ENCODE measurements around the gene MDFIC2. TPM values are rescaled to one million over a fixed set of nuclear protein-coding genes. Genes with fewer than 3 reads are reported as not detected.

MDFIC2 gene
- total RNA-seq, 1 donor: not detected

DNA sequence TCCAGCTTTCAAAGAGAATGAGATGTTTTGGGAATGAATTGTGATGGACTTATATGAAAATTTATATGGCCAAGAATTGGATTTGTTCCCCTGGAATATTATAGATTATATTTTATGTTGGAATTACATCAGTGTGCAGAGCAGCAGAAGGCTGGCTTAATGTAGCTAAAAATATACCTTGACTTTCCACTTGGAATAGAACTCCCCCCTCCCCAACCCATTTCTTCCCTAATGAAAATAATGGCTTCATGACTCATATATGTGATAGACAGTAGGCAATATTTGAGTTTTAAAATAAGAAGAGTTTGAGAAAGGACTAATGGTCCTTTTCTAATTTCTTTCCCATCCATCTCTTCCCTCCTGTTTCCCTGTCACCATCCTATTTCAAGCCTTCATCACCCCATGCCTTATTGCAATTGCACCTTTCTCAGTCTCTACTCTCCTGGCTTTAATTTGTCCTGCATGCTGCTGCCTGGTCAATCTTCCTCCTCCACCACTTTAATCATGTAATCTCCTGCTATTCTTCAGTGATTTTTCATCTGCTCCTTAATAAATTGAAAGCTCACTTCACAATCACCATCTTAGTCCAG is 122.5 kb downstream of the MDFIC2 start:
- Histone ChIP-seq H3K27ac (ENCODE audit: low read depth, low read length) (no peak overlapping the region), H3K27me3 (ENCODE audit: insufficient read depth, low read length) (no peaks in the 10 kb centered on the region), H3K36me3 (ENCODE audit: insufficient read depth, low read length) (no peaks in the 10 kb centered on the region), H3K79me2 (ENCODE audit: insufficient read depth, low read length) (no peaks in the 10 kb centered on the region), H2AFZ (ENCODE audit: low read length) (no peak overlapping the region), H3K9me3 (ENCODE audit: low read depth, low read length) (no peaks in the 10 kb centered on the region), H3K4me2 (ENCODE audit: insufficient read depth, low read length) (no peak overlapping the region), H3K4me1 (ENCODE audit: insufficient read depth, low read length) (no peaks in the 10 kb centered on the region), H4K20me1 (ENCODE audit: insufficient read depth, low read length) (no peaks in the 10 kb centered on the region), H3K4me3 (ENCODE audit: insufficient read depth, low read length) (no peak overlapping the region)
- TF ChIP-seq, protein P1, sequence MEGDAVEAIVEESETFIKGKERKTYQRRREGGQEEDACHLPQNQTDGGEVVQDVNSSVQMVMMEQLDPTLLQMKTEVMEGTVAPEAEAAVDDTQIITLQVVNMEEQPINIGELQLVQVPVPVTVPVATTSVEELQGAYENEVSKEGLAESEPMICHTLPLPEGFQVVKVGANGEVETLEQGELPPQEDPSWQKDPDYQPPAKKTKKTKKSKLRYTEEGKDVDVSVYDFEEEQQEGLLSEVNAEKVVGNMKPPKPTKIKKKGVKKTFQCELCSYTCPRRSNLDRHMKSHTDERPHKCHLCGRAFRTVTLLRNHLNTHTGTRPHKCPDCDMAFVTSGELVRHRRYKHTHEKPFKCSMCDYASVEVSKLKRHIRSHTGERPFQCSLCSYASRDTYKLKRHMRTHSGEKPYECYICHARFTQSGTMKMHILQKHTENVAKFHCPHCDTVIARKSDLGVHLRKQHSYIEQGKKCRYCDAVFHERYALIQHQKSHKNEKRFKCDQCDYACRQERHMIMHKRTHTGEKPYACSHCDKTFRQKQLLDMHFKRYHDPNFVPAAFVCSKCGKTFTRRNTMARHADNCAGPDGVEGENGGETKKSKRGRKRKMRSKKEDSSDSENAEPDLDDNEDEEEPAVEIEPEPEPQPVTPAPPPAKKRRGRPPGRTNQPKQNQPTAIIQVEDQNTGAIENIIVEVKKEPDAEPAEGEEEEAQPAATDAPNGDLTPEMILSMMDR (IDR thresholded peaks at IDR 0.05; ENCODE audit: extremely low read depth, low read depth, low read length): no peak
- peak; percentile 8 for DNase-seq (ENCODE audit: insufficient read length, low spot score, missing footprints)

DNA sequence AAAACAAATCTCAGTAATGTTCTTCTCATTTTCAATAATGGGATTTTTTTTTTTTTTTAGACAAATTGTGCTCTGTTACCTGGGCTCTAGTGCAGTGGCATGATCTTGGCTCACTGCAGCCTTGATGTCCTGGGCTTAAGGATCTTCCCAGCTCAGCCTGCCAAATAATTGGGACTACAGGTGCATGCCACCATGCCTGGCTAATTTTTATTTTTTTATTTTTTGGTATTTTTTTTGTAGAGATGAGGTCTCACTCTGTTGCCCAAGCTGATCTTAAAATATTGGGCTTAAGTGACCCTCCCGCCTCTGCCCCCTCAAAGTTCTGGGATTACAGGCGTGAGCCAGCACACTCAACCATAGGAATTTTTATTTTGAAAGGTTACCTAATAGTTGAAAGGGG is 126.2 kb downstream of the MDFIC2 start:
- no peaks in the 10 kb centered on the region for H4K20me1 ChIP-seq (ENCODE audit: insufficient read depth, low read length)
- TF ChIP-seq, protein P1 (IDR thresholded peaks at IDR 0.05; ENCODE audit: extremely low read depth, low read depth, low read length): no peak
- DNase-seq (ENCODE audit: insufficient read length, low spot score, missing footprints): no peak
- no peaks in the 10 kb centered on the region for H3K27me3 ChIP-seq (ENCODE audit: insufficient read depth, low read length)
- H3K9me3 ChIP-seq (ENCODE audit: low read depth, low read length): no peaks in the 10 kb centered on the region
- no peak overlapping the region for H3K4me2 ChIP-seq (ENCODE audit: insufficient read depth, low read length)
- H3K79me2 ChIP-seq (ENCODE audit: insufficient read depth, low read length): no peaks in the 10 kb centered on the region
- H2AFZ ChIP-seq (ENCODE audit: low read length): no peak overlapping the region
- H3K4me1 ChIP-seq (ENCODE audit: insufficient read depth, low read length): no peaks in the 10 kb centered on the region
- H3K36me3 ChIP-seq (ENCODE audit: insufficient read depth, low read length): no peaks in the 10 kb centered on the region
- H3K4me3 ChIP-seq (ENCODE audit: insufficient read depth, low read length): no peak overlapping the region
- no peak overlapping the region for H3K27ac ChIP-seq (ENCODE audit: low read depth, low read length)

DNA sequence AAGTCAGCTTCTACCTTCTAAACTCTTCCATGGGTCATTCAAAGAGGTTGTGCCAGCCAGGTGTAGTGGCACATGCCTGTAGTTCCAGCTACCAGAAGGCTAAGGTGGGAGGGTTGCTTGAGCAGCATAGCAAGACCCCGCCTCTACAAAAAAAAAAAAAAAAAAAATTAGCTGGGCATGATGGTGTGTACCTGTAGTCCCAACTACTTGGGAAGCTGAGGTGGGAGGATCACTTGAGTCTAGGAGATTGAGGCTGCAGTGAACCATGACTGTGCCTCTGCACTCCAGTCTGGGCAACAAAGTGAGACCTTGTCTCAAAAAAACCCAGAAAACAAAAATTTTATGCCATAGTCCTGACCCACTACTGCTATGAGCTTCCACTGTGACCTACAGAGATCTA is 126.8 kb downstream of the MDFIC2 start:
- Histone ChIP-seq H3K36me3 (ENCODE audit: insufficient read depth, low read length) (no peaks in the 10 kb centered on the region), H2AFZ (ENCODE audit: low read length) (no peak overlapping the region), H3K4me1 (ENCODE audit: insufficient read depth, low read length) (no peaks in the 10 kb centered on the region), H3K27ac (ENCODE audit: low read depth, low read length) (no peak overlapping the region), H3K4me2 (ENCODE audit: insufficient read depth, low read length) (no peak overlapping the region), H3K9me3 (ENCODE audit: low read depth, low read length) (no peaks in the 10 kb centered on the region), H4K20me1 (ENCODE audit: insufficient read depth, low read length) (no peaks in the 10 kb centered on the region), H3K4me3 (ENCODE audit: insufficient read depth, low read length) (no peak overlapping the region), H3K27me3 (ENCODE audit: insufficient read depth, low read length) (no peaks in the 10 kb centered on the region), H3K79me2 (ENCODE audit: insufficient read depth, low read length) (no peaks in the 10 kb centered on the region)
- DNase-seq (ENCODE audit: insufficient read length, low spot score, missing footprints): no peak
- TF ChIP-seq, protein P1 (IDR thresholded peaks at IDR 0.05; ENCODE audit: extremely low read depth, low read depth, low read length): no peak

DNA sequence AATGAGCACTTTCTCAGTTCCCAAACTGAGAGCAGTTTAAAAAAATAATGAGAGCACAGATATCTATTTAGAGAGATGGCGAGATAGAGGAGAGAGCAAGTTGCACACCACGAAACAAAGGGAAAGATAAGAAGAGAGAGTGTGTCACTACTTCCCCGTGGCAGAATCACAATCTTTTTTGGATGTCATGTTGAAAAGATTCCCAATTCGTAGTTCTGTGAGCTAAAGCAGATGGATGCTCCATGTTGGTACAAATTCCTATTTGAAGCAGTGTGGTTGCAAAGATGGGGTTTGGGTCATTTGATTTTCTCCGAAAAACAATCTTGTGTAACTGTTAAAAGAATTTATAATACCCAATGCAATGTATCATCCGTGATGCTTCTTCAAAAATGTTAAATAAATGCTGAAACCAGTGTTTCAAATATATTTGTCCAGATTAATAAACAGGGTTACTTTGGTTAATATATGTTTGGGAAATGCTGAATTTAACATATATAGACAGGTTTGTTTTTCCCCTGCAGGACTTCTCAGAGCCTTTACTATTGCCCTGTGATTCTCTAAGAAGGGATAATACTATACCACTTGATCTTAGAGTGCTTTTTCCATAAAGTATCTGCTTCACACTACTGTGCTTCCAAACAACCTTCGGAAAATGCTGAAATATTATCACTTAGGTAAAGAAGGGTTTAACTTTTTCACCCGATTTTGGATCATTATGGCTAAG is 128.5 kb downstream of the MDFIC2 start:
- Histone ChIP-seq H3K36me3 (ENCODE audit: insufficient read depth, low read length) (no peaks in the 10 kb centered on the region), H4K20me1 (ENCODE audit: insufficient read depth, low read length) (no peaks in the 10 kb centered on the region), H3K79me2 (ENCODE audit: insufficient read depth, low read length) (no peaks in the 10 kb centered on the region), H3K27ac (ENCODE audit: low read depth, low read length) (no peak overlapping the region), H3K4me2 (ENCODE audit: insufficient read depth, low read length) (no peak overlapping the region), H3K4me1 (ENCODE audit: insufficient read depth, low read length) (no peaks in the 10 kb centered on the region), H3K27me3 (ENCODE audit: insufficient read depth, low read length) (no peaks in the 10 kb centered on the region), H2AFZ (ENCODE audit: low read length) (no peak overlapping the region), H3K4me3 (ENCODE audit: insufficient read depth, low read length) (no peak overlapping the region), H3K9me3 (ENCODE audit: low read depth, low read length) (no peaks in the 10 kb centered on the region)
- DNase-seq (ENCODE audit: insufficient read length, low spot score, missing footprints): no peak
- TF ChIP-seq, protein P1 (IDR thresholded peaks at IDR 0.05; ENCODE audit: extremely low read depth, low read depth, low read length): no peak

Data from osteoblast (primary cell).